Common myeloid progenitor, CD34-positive (primary cell): ENCODE data around the gene APOBEC3G.

ENCODE experiments used
- CTCF ChIA-PET: fragments of 350-600 bp; sonication (Branson Sonifier 250); formaldehyde crosslinking; loops from one replicate; lab custom pipeline; 2021; ENCODE audit warnings: antibody characterized with exemption; lab: Charles Lee
- POLR2A ChIA-PET: fragments of 350-600 bp; sonication (Branson Sonifier 250); formaldehyde crosslinking; loops from one replicate; lab custom pipeline; 2021; ENCODE audit warnings: antibody characterized with exemption; lab: Charles Lee
- DNase-seq, 3 donors: peaks; one replicate each; pipeline versions ENCODE4 v3.0.0 to v3.0.0-alpha.2; 2013
- H3K27ac ChIP-seq, 2 experiments: 1 replicate in 1 of 2; 2 replicates in 1 of 2; pipeline ENCODE4 v1.7.0; 2013; ENCODE audit warnings: inconsistent platforms in 2 of 2, low read length in 2 of 2, mild to moderate bottlenecking in 2 of 2, low read depth in 1 of 2, moderate library complexity in 1 of 2; ENCODE audit not compliant: severe bottlenecking in 2 of 2, insufficient read depth in 1 of 2, poor library complexity in 1 of 2
- H3K27me3 ChIP-seq, 5 experiments: replicated peaks in 2 of 5; 1 replicate in 3 of 5; 2 replicates in 2 of 5; pipeline versions ENCODE4 v1.6.1 to v1.7.0; 2013; ENCODE audit warnings: low read length in 4 of 5, mild to moderate bottlenecking in 2 of 5, moderate library complexity in 2 of 5, inconsistent platforms in 1 of 5; ENCODE audit not compliant: insufficient read depth in 5 of 5, control insufficient read depth in 4 of 5
- H3K36me3 ChIP-seq, 4 experiments: 1 replicate in 2 of 4; 2 replicates in 2 of 4; pipeline versions ENCODE4 v1.6.1 to v1.7.0; 2013; ENCODE audit warnings: low read length in 3 of 4, control low read depth in 1 of 4, mild to moderate bottlenecking in 1 of 4; ENCODE audit not compliant: control insufficient read depth in 4 of 4, insufficient read depth in 4 of 4
- H3K4me1 ChIP-seq, 4 experiments: 1 replicate in 3 of 4; 2 replicates in 1 of 4; pipeline versions ENCODE4 v1.6.1 to v1.7.1; 2013; ENCODE audit warnings: low read length in 3 of 4, mild to moderate bottlenecking in 3 of 4, control low read depth in 1 of 4, inconsistent platforms in 1 of 4, moderate library complexity in 1 of 4; ENCODE audit not compliant: control insufficient read depth in 4 of 4, insufficient read depth in 4 of 4; ENCODE audit errors: control extremely low read depth in 1 of 4
- H3K4me3 ChIP-seq, 7 experiments: 1 replicate in 4 of 7; 2 replicates in 3 of 7; pipeline versions ENCODE4 v1.5.1 to v1.7.0; 2013; ENCODE audit warnings: mild to moderate bottlenecking in 7 of 7, low read length in 6 of 7, moderate library complexity in 6 of 7, inconsistent platforms in 2 of 7, low read depth in 2 of 7, control low read depth in 1 of 7; ENCODE audit not compliant: insufficient read depth in 4 of 7, control insufficient read depth in 1 of 7; ENCODE audit errors: extremely low read depth in 1 of 7
- H3K9me3 ChIP-seq, 5 experiments: 1 replicate in 4 of 5; 2 replicates in 1 of 5; pipeline versions ENCODE4 v1.6.1 to v1.7.1; 2013; ENCODE audit warnings: low read length in 4 of 5, mild to moderate bottlenecking in 2 of 5, inconsistent platforms in 1 of 5, low read depth in 1 of 5, moderate library complexity in 1 of 5; ENCODE audit not compliant: control insufficient read depth in 4 of 5, insufficient read depth in 2 of 5; ENCODE audit errors: control extremely low read depth in 1 of 5
- WGBS: methylation state at CpG from one replicate; pipeline ENCODE4 v1.1.5; 2013; ENCODE audit not compliant: insufficient coverage; 5-methylcytosine and 5-hydroxymethylcytosine counted together

The APOBEC3G gene

DNA sequence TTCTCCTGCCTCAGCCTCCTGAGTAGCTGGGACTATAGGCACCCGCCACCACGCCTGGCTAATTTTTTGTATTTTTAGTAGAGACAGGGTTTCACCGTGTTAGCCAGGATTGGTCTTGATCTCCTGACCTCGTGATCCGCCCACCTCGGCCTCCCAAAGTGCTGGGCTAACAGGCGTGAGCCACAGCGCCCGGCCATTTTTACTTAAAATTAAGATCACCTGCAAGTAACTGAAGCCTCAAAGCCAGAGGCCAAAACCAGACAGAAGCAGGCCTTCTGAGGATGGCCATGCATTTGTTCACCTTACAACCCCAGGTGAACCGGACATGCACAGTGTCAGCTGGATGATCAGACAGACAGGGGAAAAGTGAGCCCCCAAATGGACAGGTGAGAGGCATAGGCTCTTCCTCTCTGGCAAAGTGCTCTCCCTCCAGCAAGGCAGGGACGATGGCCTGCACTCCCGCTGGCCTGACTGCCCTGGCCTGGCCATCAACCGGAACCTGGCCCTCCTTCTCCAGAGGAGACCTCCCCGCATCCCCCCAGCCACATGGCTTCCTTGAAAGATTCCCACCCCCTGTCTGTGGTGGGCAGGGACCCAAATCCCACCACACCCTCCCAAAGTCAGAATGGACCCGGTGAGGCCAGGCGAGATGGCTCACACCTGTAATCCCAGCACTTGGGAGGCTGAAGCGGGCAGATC, 45.8 kb downstream of the APOBEC3G start:
- Histone ChIP-seq H3K36me3 (no peaks in the 10 kb centered on the region), H3K4me1 (peaks cover 0 to 7% (median 4%) of the 10 kb centered on the region in 4 experiments), H3K4me3 (no peak overlapping the region), H3K27me3 (no peaks in the 10 kb centered on the region), H3K27ac (no peak overlapping the region), H3K9me3 (no peaks in the 10 kb centered on the region)
- no peak for DNase-seq
- ChIA-PET CTCF (interaction anchor here (1.9 kb wide), 1 partner anchor 114 kb away, joined by 5 read pairs; no protein-coding TSS in a partner anchor), POLR2A (no interaction called here)
- 99% methylated on average over 11 of the region's 17 CpGs for WGBS

DNA sequence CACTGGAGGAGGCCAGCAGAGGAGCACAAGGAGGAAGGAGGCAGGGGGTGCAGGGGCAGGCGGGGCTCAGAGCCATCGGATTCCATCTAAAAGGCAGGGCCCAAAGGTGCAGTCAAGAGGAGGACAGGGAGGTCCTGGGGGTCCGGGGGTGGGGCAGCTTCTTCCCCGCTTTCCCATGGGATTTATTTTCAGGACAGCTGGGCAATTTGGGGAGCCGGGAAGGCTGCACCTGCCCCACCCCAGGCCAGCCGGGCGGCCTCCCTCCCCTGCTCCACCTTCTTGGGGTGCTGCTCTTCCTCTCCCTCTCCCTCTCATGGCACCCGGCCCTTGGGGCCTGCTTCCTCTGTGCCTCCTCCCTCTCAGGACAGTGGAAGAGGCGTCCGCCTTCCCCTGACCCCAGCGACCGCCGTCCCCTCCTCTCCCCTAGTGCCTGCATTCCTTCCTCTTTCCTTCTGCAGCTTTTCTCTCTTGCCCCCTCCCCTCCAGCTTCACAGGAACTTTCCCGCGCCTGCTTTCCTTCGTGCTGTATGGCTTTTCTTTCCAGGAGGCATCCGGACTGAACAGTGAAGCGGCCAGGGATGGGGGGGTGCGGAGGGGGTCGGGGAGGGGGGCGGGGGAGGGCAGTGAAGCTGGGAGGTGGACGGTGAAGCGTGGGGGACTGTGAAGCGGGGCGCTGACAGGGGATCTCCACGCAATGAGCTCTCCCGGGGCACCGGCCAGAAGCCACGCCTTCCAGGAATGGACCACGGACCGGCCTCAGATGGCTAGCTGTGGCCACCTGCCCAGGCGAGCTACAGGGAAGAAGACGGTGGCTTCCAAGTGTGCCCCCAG, 46.9 kb downstream of the APOBEC3G start:
- DNase-seq = peak in 2 of 3 donors; percentile 6 to 17

DNA sequence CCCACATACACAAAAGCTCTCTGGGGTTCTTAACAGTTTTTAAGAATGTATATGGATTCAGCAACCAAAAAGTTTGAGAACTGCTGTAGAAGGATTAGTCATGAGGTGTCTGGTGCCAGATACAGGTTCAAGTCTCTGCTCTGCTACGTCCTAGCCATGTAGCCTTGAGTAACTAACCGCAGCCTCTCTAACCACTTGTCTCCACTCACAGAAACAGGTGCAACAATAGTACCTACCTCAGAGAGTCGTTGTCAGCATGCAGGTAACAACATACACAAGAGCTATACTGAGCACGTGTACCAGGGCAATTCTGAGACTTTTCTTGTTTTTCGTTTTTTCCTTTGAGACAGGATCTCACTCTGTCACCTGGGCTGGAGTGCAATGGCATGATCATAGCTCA, 48.5 kb downstream of the APOBEC3G start:
- peaks cover 0 to 7% (median 4%) of the 10 kb centered on the region in 4 experiments for H3K4me1 ChIP-seq
- H3K4me3 ChIP-seq = no peak overlapping the region
- H3K27me3 ChIP-seq = no peaks in the 10 kb centered on the region
- no peaks in the 10 kb centered on the region for H3K9me3 ChIP-seq
- no peak for DNase-seq
- H3K27ac ChIP-seq = no peak overlapping the region
- no peaks in the 10 kb centered on the region for H3K36me3 ChIP-seq
- 97% methylated on average over 5 of the region's 5 CpGs for WGBS
- ChIA-PET CTCF (interaction anchor here (0.9 to 1.3 kb wide), 2 partner anchors 9 to 186 kb away, joined by 3 read pairs; no protein-coding TSS in a partner anchor), POLR2A (no interaction called here)

More for the DNA sequence above, 46.9 kb downstream of the APOBEC3G start:
- Histone ChIP-seq H3K4me1 (peaks cover 0 to 7% (median 4%) of the 10 kb centered on the region in 4 experiments), H3K27ac (no peak overlapping the region), H3K36me3 (no peaks in the 10 kb centered on the region), H3K27me3 (no peaks in the 10 kb centered on the region), H3K9me3 (no peaks in the 10 kb centered on the region), H3K4me3 (peak overlapping the region in 3 of 7 experiments; percentile 33 to 54 (median 40))
- ChIA-PET POLR2A (interaction anchor here (0.6 kb wide), 1 partner anchor 8 kb away, joined by 3 read pairs; no protein-coding TSS in a partner anchor), CTCF (interaction anchor here (0.8 to 1.9 kb wide), 4 partner anchors 11 to 117 kb away, joined by 3 to 5 read pairs (median 4); no protein-coding TSS in a partner anchor)
- 59% methylated on average over 14 of the region's 33 CpGs for WGBS

DNA sequence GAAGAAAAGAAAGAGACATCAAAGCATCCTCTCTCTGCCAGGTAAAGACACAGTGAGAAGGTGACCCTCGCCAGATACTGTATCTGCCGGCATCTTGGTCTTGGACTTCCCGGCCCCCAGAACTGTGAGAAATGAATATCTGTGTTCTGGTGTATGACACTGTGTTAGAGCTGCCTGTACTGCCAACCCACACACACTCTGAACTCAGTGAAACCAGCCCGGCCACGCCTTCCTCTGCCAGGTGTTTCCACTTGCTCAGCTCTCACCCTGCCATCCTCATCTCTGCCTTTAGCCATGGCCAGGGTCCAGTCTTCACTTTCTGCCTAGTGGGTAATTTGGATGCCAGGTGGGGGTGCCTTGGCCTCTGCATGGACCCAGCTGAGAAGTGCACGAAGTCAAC, 51.4 kb downstream of the APOBEC3G start:
- peaks cover 0 to 3% (median 0%) of the 10 kb centered on the region in 5 experiments for H3K27me3 ChIP-seq
- no peaks in the 10 kb centered on the region for H3K36me3 ChIP-seq
- no peaks in the 10 kb centered on the region for H3K9me3 ChIP-seq
- H3K4me3 ChIP-seq = no peak overlapping the region
- H3K4me1 ChIP-seq = peaks cover 0 to 15% (median 7%) of the 10 kb centered on the region in 4 experiments
- WGBS = 96% methylated on average over 4 of the region's 6 CpGs
- ChIA-PET CTCF (no interaction called here), POLR2A (no interaction called here)
- no peak for DNase-seq
- no peak overlapping the region for H3K27ac ChIP-seq

DNA sequence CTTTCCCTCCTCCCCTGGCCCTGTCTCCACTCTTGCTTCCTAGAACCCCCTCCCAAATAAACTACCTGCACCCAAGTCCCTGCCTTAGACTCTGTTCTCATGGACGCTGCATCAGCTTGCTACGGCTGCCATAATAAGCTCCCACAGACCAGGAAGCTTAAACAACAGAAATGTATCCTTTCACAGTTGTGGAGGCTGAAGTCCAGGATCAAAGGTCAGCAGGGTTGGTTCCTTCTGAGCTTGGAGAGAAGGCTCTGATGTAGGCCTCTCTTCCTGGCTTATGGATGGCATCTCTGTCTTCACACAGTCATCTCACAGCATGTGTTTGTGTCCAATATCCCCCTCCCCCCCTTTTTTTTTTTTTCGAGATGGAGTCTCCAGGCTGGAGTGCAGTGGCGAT, 52.0 kb downstream of the APOBEC3G start:
- Histone ChIP-seq H3K4me3 (no peak overlapping the region), H3K27me3 (peaks cover 0 to 5% (median 0%) of the 10 kb centered on the region in 5 experiments), H3K9me3 (no peaks in the 10 kb centered on the region), H3K36me3 (peaks cover 0 to 1% (median 0%) of the 10 kb centered on the region in 4 experiments), H3K27ac (no peak overlapping the region), H3K4me1 (peaks cover 0 to 12% (median 1%) of the 10 kb centered on the region in 4 experiments)
- POLR2A ChIA-PET = no interaction called here
- CTCF ChIA-PET = no interaction called here
- DNase-seq = no peak
- 100% methylated on average over 2 of the region's 4 CpGs for WGBS

- CTCF ChIA-PET = interaction anchor here (0.9 kb wide), 1 partner anchor 40 kb away, joined by 4 read pairs; no protein-coding TSS in a partner anchor
- H3K4me1 ChIP-seq = peaks cover 0 to 12% (median 0%) of the 10 kb centered on the region in 4 experiments
- H3K36me3 ChIP-seq = peaks cover 0 to 5% (median 0%) of the 10 kb centered on the region in 4 experiments
- no peak overlapping the region for H3K4me3 ChIP-seq
- POLR2A ChIA-PET = no interaction called here
- H3K27me3 ChIP-seq = peaks cover 0 to 5% (median 0%) of the 10 kb centered on the region in 5 experiments
- WGBS = 94% methylated on average over 9 of the region's 9 CpGs
- no peak for DNase-seq
- no peaks in the 10 kb centered on the region for H3K9me3 ChIP-seq
- no peak overlapping the region for H3K27ac ChIP-seq
Measured at GRCh38 chr22:39129746-39130145, 52.7 kb downstream of the APOBEC3G start.
